OCI-LY1 (cell line): Measurements from ENCODE around the gene DNAJC24.

Experiments
- H2AFZ ChIP-seq: fragments of 200-600 bp; sonication (generic), shearing (Covaris generic); 2 replicates; pipeline ENCODE4 v1.6.0; 2014; ENCODE audit warnings: antibody characterized with exemption, mild to moderate bottlenecking, low read length
- H3F3A ChIP-seq: fragments of 200-600 bp; sonication (generic), shearing (Covaris generic); 2 replicates; pipeline ENCODE4 v1.6.0; 2014; ENCODE audit warnings: mild to moderate bottlenecking, antibody characterized with exemption, low read length, moderate library complexity; ENCODE audit not compliant: insufficient read depth
- H3K27ac ChIP-seq: fragments of 200-600 bp; sonication (generic); 2 replicates; pipeline ENCODE4 v1.5.1; 2014; ENCODE audit warnings: low read length, mixed run types, mild to moderate bottlenecking, low read depth; ENCODE audit not compliant: poor library complexity, severe bottlenecking
- H3K27me3 ChIP-seq: fragments of 200-600 bp; sonication (generic); 2 replicates; pipeline ENCODE4 v1.6.0; 2014; ENCODE audit warnings: antibody characterized with exemption, mild to moderate bottlenecking, low read length, moderate library complexity; ENCODE audit not compliant: insufficient read depth
- H3K36me3 ChIP-seq: fragments of 200-600 bp; sonication (generic); 2 replicates; pipeline ENCODE4 v1.6.1; 2014; ENCODE audit warnings: mild to moderate bottlenecking, antibody characterized with exemption, low read length, moderate library complexity, mixed read lengths; ENCODE audit not compliant: insufficient read depth
- H3K4me1 ChIP-seq: fragments of 200-600 bp; sonication (generic); 2 replicates; pipeline ENCODE4 v1.5.1; 2014; ENCODE audit warnings: mild to moderate bottlenecking, low read length, moderate library complexity; ENCODE audit not compliant: insufficient read depth, severe bottlenecking
- H3K4me2 ChIP-seq: fragments of 200-600 bp; sonication (generic), shearing (Covaris generic); 2 replicates; pipeline ENCODE4 v1.6.1; 2014; ENCODE audit warnings: low read length
- H3K4me3 ChIP-seq: fragments of 200-600 bp; sonication (generic); 2 replicates; pipeline ENCODE4 v1.5.1; 2014; ENCODE audit warnings: low read length, low read depth, mild to moderate bottlenecking, mixed read lengths; ENCODE audit not compliant: poor library complexity, severe bottlenecking
- H3K79me2 ChIP-seq: fragments of 200-600 bp; shearing (Covaris generic); 2 replicates; pipeline ENCODE4 v1.6.1; 2016; ENCODE audit warnings: mixed run types, low read length, mixed read lengths; ENCODE audit not compliant: insufficient read depth
- H3K9ac ChIP-seq: fragments of 200-600 bp; sonication (generic), shearing (Covaris generic); 2 replicates; pipeline ENCODE4 v1.6.1; 2014; ENCODE audit warnings: mild to moderate bottlenecking, low read length, mixed read lengths
- H3K9me2 ChIP-seq: fragments of 200-600 bp; sonication (generic), shearing (Covaris generic); 2 replicates; pipeline ENCODE4 v1.6.1; 2014; ENCODE audit warnings: low read depth, mild to moderate bottlenecking, low read length, mixed read lengths
- H3K9me3 ChIP-seq: fragments of 200-600 bp; shearing (Covaris generic); 2 replicates; pipeline ENCODE4 v1.6.1; 2014; ENCODE audit warnings: low read length, mixed read lengths
- H4K20me1 ChIP-seq: fragments of 200-600 bp; sonication (generic), shearing (Covaris generic); 2 replicates; pipeline ENCODE4 v1.6.0; 2016; ENCODE audit warnings: mild to moderate bottlenecking, low read length; ENCODE audit not compliant: insufficient read depth
- CTCF ChIP-seq: fragments of 200-600 bp; sonication (generic), shearing (Covaris generic); IDR thresholded peaks from 2 replicates; pipeline ENCODE4 v1.5.1; 2017; ENCODE audit warnings: mild to moderate bottlenecking, antibody characterized with exemption, low read length, moderate library complexity, mixed read lengths
- EZH2 ChIP-seq: fragments of 200-600 bp; sonication (generic), shearing (Covaris generic); IDR thresholded peaks from 2 replicates; pipeline ENCODE4 v1.8.0; 2017; ENCODE audit warnings: borderline replicate concordance, mixed run types, mild to moderate bottlenecking, antibody characterized with exemption, low read length, moderate library complexity, mixed read lengths

Gene DNAJC24

GRCh38 chr11:31474083-31474482 is 104.4 kb downstream of the DNAJC24 start:
- no peak overlapping the region for H3K27ac ChIP-seq
- H2AFZ ChIP-seq = no peak overlapping the region
- H3K4me2 ChIP-seq = no peak overlapping the region
- no peaks in the 10 kb centered on the region for H4K20me1 ChIP-seq
- H3F3A ChIP-seq = no peaks in the 10 kb centered on the region
- no peak overlapping the region for H3K4me3 ChIP-seq
- peaks cover under 1% of the 10 kb centered on the region; the same call in 1 of the 2 replicates for H3K36me3 ChIP-seq
- no peaks in the 10 kb centered on the region for H3K27me3 ChIP-seq
- H3K4me1 ChIP-seq = no peaks in the 10 kb centered on the region
- TF ChIP-seq CTCF (no peak), EZH2 (no peak)
- H3K79me2 ChIP-seq = peaks cover 8% of the 10 kb centered on the region
- no peaks in the 10 kb centered on the region for H3K9me3 ChIP-seq
- H3K9me2 ChIP-seq = no peaks in the 10 kb centered on the region
- no peak overlapping the region for H3K9ac ChIP-seq

- Histone ChIP-seq H3K79me2 (peaks cover 31% of the 10 kb centered on the region), H3K4me2 (no peak overlapping the region)
Observed at GRCh38 chr11:31477528-31478222, 108.0 kb downstream of the DNAJC24 start.

GRCh38 chr11:31478223-31478590 is 108.5 kb downstream of the DNAJC24 start:
- Histone ChIP-seq H3K4me2 (no peak overlapping the region), H3K79me2 (peaks cover 33% of the 10 kb centered on the region)

More at GRCh38 chr11:31477528-31478222, 108.0 kb downstream of the DNAJC24 start:
- Histone ChIP-seq H3K4me3 (no peak overlapping the region), H3K9me3 (no peaks in the 10 kb centered on the region), H3K27me3 (no peaks in the 10 kb centered on the region), H3K9ac (no peak overlapping the region), H3K9me2 (no peaks in the 10 kb centered on the region), H3K4me1 (no peaks in the 10 kb centered on the region), H3K27ac (no peak overlapping the region), H3F3A (no peaks in the 10 kb centered on the region), H3K36me3 (peaks cover 4% of the 10 kb centered on the region; the same call in 1 of the 2 replicates), H2AFZ (no peak overlapping the region), H4K20me1 (no peaks in the 10 kb centered on the region; the same call in 1 of the 2 replicates)
- TF ChIP-seq EZH2 (no peak), CTCF (no peak)

More at GRCh38 chr11:31478223-31478590, 108.5 kb downstream of the DNAJC24 start:
- no peaks in the 10 kb centered on the region for H3K9me3 ChIP-seq
- no peaks in the 10 kb centered on the region for H3F3A ChIP-seq
- H3K9me2 ChIP-seq = no peaks in the 10 kb centered on the region
- no peaks in the 10 kb centered on the region for H3K27me3 ChIP-seq
- no peaks in the 10 kb centered on the region for H3K4me1 ChIP-seq
- TF ChIP-seq CTCF (no peak), EZH2 (no peak)
- no peaks in the 10 kb centered on the region; the same call in 1 of the 2 replicates for H4K20me1 ChIP-seq
- no peak overlapping the region for H3K4me3 ChIP-seq
- no peak overlapping the region for H3K9ac ChIP-seq
- no peak overlapping the region for H3K27ac ChIP-seq
- no peak overlapping the region for H2AFZ ChIP-seq
- peaks cover 5% of the 10 kb centered on the region; the same call in 1 of the 2 replicates for H3K36me3 ChIP-seq
